ENCODE measurements around the gene BICD2. TPM values are rescaled to one million over a fixed set of nuclear protein-coding genes. Genes with fewer than 3 reads are reported as not detected.
"Not testable (repeated sequence)": the region's sequence is repeated elsewhere in the genome, so short reads cannot be mapped to it uniquely, and the experiment has no call there.

The BICD2 gene
- total RNA-seq = 10 to 100 TPM; 19.2 to 20.5 TPM

GRCh38 chr9:92764381-92764987 lies at the start of gene BICD2:
BICD2 (minus strand) TSS chr9:92764833; CDS start chr9:92764744, 89 bp downstream.
- DNase-seq = no peak
- Mint-ChIP-seq H3K27me3 (no peaks in the 10 kb centered on the region), H3K36me3 (no peaks in the 10 kb centered on the region), H3K9me3 (no peaks in the 10 kb centered on the region), H3K27ac (peak within 1 kb of the TSS; percentile 78), H3K4me3 (peak within 1 kb of the TSS; percentile 92), H3K4me1 (peaks cover 42% of the 10 kb centered on the region)

GRCh38 chr9:92809629-92810326 lies 45.1 kb upstream of the BICD2 start:
- H3K27ac Mint-ChIP-seq, H3K36me3 Mint-ChIP-seq, H3K9me3 Mint-ChIP-seq: not testable (repeated sequence)
- peak; percentile 13 for DNase-seq
- Mint-ChIP-seq H3K4me3 (peak overlapping the region; percentile 85), H3K27me3 (peaks cover 70% of the 10 kb centered on the region), H3K4me1 (peaks cover 13% of the 10 kb centered on the region)

DNA sequence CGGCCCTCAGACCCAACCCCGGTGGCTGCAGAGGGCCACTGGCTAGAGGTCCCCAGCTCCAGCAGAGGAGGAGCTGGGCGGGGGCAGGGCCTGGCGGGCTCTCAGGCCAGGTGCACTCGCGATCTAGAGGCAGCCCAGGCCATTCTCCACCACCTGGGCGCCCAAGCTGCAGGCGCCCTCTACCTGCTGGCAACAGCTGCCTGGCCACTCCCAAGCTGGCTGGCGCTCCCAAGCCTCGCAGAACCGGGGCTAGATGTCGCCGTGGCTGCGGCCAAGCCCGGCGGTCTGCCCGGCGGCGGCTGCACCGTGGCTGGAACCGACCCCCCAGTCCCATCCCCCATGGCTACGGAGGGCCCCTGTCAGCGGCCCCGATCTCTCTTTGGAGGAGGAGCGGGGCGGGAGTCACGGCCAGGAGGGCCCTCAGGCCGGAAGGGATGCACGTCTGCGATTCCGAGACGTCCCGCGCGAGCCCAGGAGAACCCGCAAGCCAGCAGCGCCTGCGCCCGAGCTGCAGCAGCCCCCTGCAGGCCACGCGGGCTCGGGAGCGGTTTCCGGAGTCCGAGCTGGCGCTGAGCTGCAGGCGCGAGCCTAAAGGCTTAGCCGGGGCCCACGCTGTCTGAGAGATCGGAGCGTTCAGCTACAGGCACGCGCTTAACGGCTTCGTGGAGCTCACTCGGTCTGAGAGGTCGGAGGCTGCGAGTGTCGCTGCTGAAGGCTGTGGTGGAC lies 44.3 kb upstream of the BICD2 start:
- Mint-ChIP-seq H3K36me3 (peaks cover 1% of the 10 kb centered on the region), H3K9me3 (no peaks in the 10 kb centered on the region), H3K4me1 (peaks cover 8% of the 10 kb centered on the region), H3K4me3 (peak overlapping the region; percentile 85), H3K27ac (peak overlapping the region; percentile 57), H3K27me3 (peaks cover 64% of the 10 kb centered on the region)
- DNase-seq = peak; percentile 73

DNA sequence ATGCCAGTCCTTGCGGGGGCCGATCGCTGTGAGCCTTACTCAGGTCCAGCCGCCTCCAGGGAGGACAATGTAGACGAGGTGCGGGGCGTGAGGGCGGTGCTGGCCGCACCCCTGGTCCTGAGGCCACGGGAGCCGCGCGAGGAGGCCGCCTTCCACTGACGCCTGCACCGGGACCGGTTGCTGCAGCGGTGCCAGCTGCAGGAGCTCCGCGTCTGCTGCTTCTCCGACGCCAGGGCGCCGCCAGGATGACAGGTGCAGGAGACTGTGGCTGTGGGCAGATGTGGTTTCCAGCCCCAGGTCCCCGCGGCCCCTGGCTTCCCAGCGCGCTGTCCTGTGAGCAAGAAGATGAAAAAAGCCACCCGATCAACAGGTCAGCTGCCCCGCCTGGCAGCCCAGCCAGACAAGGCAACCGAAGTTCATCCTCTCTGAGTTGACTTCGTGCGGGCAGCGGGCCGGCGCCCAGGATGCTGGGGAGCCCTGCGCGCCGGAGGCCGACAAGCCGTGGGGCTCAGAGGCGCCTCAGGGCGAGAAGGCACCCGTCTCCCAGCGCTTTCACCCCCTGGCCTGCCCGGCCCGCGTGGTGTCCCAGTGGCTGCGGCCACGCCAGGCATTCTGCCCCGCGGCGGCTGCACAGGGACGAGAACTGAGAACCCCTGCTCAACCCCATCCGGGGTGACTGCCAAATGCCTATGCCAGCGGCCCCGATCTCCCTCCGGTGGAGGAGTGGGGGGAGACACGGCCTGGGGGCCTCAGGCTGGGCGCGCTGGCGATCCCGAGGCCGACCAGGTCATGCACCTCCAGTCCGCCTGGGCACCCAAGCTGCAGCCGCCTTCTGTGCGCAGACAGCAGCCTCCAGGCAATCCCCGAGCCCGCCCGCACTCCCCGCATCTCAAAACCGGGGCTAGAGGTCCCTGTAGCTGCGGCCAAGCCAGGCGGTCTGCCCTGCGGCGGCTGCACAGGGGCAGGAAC lies 43.4 kb upstream of the BICD2 start:
- Mint-ChIP-seq H3K36me3 (no peaks in the 10 kb centered on the region), H3K9me3 (no peaks in the 10 kb centered on the region), H3K27ac (no peak overlapping the region), H3K4me1 (peaks cover 6% of the 10 kb centered on the region), H3K27me3 (peaks cover 56% of the 10 kb centered on the region), H3K4me3 (peak overlapping the region; percentile 32)
- DNase-seq = peak; percentile 35

DNA sequence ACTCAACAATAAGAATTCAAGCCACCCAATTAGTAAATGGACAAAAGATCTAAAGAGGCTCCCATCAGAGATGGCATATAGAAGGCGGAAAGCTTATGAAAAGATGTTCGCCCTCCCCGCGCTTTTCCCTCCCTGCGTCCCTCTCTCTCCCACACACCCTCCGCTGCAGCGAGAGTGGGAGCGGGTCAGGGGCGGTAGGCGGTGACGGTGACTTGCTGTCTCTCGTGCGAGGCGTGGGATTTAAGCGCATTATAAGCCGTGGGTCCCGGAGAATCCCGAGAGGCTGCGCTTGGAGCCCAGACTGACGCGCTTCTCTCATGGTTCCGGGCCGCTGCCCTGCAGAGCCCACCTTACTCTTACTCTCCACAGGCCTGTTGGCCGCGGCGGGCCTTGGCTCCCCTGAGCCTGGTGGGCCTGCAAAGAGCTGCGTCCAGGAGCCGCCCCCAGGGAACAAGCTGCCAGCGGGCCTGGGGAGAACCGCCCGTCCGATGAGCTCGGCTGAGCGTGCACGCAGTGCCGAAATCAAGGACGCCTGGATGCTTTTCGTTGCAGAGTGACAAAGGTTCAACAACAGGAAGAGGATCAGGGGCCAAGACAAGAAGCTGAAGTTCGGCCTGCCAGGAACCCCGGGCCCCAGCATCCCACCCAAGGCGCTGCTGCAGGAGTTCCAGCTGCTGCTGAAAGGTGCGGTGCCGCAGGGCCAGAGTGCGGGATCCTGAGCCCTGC lies 42.6 kb upstream of the BICD2 start:
- no peak overlapping the region for H3K27ac Mint-ChIP-seq
- H3K4me3 Mint-ChIP-seq = no peak overlapping the region
- no peaks in the 10 kb centered on the region for H3K9me3 Mint-ChIP-seq
- peaks cover 47% of the 10 kb centered on the region for H3K27me3 Mint-ChIP-seq
- H3K36me3 Mint-ChIP-seq = no peaks in the 10 kb centered on the region
- DNase-seq = no peak
- H3K4me1 Mint-ChIP-seq = peaks cover 6% of the 10 kb centered on the region

GRCh38 chr9:92804727-92805126 lies 40.1 kb upstream of the BICD2 start:
- H3K27me3 Mint-ChIP-seq = peaks cover 28% of the 10 kb centered on the region
- H3K9me3 Mint-ChIP-seq = no peaks in the 10 kb centered on the region
- no peak overlapping the region for H3K27ac Mint-ChIP-seq
- DNase-seq = no peak
- H3K36me3 Mint-ChIP-seq = no peaks in the 10 kb centered on the region
- no peak overlapping the region for H3K4me3 Mint-ChIP-seq
- H3K4me1 Mint-ChIP-seq = peaks cover 6% of the 10 kb centered on the region

GRCh38 chr9:92798358-92798757 lies 33.7 kb upstream of the BICD2 start:
- Mint-ChIP-seq H3K27ac (no peak overlapping the region), H3K27me3 (peaks cover 3% of the 10 kb centered on the region), H3K4me3 (no peak overlapping the region), H3K36me3 (no peaks in the 10 kb centered on the region), H3K4me1 (no peaks in the 10 kb centered on the region), H3K9me3 (no peaks in the 10 kb centered on the region)
- DNase-seq = no peak

DNA sequence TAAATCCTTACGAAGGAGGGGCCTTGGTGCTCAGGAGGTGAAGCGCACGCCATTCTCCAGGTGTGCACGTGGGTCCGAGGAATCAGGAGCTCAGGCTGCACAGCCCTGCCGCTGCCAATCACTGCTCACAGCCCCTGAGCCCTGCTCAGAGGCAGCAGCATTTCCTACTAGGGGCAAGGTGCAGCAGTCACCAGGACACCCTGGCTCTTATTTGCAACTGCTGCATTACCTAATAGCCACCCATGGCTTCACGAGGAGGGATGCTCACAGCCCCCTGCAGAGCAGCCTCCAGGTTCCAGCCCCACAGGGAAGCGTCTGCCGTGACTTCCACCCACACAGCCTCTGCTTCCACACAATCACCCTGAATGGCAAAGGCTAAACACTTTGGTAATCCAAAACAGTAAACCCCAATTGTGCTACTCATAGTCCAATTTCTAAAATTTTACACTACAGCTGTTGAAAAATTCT lies 31.7 kb upstream of the BICD2 start:
- H3K27me3 Mint-ChIP-seq = not testable (repeated sequence)

GRCh38 chr9:92795598-92796336 lies 31.1 kb upstream of the BICD2 start:
- Mint-ChIP-seq H3K27ac (no peak overlapping the region), H3K27me3 (peaks cover 3% of the 10 kb centered on the region), H3K9me3 (no peaks in the 10 kb centered on the region), H3K36me3 (no peaks in the 10 kb centered on the region), H3K4me1 (peaks cover 3% of the 10 kb centered on the region), H3K4me3 (no peak overlapping the region)
- DNase-seq = no peak

More for the DNA sequence above, 31.7 kb upstream of the BICD2 start:
- not testable (repeated sequence) for DNase-seq, H3K9me3 Mint-ChIP-seq, H3K36me3 Mint-ChIP-seq, H3K4me1 Mint-ChIP-seq, H3K27ac Mint-ChIP-seq, H3K4me3 Mint-ChIP-seq

DNA sequence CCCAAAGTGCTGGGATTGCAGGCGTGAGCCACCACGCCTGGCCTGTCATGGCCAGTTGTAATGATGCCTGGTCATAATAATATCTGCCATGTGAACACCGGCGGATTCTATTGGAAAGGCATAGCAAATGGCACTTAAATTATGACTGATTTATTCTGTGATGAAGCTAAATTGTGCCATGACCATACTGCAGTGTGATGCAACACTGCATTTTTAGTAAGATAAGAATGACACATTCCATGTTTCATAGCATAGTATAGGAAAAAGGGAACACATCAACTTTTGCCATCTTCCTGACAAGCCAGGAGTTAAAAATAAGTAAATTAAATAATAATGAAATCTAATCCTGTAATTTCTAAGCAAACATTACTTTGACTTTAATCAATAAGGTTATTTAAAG lies 30.4 kb upstream of the BICD2 start:
- no peaks in the 10 kb centered on the region for H3K9me3 Mint-ChIP-seq
- no peak overlapping the region for H3K4me3 Mint-ChIP-seq
- no peak for DNase-seq
- H3K27ac Mint-ChIP-seq = no peak overlapping the region
- no peaks in the 10 kb centered on the region for H3K36me3 Mint-ChIP-seq
- peaks cover 3% of the 10 kb centered on the region for H3K27me3 Mint-ChIP-seq
- peaks cover 3% of the 10 kb centered on the region for H3K4me1 Mint-ChIP-seq

DNA sequence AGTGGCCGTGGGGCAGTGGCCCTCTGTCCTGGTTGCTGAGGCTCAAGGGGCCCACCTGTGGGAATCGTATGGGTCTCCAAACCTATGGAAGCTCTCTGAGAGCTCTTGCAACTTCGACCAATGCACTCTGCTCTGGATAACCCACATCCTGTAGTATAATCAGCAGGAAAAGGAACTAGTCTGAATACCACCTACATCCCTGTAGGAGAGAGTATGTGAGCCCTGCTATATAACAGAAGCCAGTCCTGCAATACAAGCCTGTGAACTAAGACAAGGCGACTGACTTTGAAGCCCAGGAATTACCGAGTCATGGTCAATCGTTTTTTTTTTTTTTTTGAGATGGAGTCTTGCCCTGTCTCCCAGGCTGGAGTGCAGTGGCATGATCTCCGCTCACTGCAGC lies 29.8 kb upstream of the BICD2 start:
- H3K27ac Mint-ChIP-seq = no peak overlapping the region
- peaks cover 3% of the 10 kb centered on the region for H3K4me1 Mint-ChIP-seq
- DNase-seq = no peak
- no peaks in the 10 kb centered on the region for H3K9me3 Mint-ChIP-seq
- H3K36me3 Mint-ChIP-seq = no peaks in the 10 kb centered on the region
- H3K27me3 Mint-ChIP-seq = peaks cover 3% of the 10 kb centered on the region
- H3K4me3 Mint-ChIP-seq = no peak overlapping the region

DNA sequence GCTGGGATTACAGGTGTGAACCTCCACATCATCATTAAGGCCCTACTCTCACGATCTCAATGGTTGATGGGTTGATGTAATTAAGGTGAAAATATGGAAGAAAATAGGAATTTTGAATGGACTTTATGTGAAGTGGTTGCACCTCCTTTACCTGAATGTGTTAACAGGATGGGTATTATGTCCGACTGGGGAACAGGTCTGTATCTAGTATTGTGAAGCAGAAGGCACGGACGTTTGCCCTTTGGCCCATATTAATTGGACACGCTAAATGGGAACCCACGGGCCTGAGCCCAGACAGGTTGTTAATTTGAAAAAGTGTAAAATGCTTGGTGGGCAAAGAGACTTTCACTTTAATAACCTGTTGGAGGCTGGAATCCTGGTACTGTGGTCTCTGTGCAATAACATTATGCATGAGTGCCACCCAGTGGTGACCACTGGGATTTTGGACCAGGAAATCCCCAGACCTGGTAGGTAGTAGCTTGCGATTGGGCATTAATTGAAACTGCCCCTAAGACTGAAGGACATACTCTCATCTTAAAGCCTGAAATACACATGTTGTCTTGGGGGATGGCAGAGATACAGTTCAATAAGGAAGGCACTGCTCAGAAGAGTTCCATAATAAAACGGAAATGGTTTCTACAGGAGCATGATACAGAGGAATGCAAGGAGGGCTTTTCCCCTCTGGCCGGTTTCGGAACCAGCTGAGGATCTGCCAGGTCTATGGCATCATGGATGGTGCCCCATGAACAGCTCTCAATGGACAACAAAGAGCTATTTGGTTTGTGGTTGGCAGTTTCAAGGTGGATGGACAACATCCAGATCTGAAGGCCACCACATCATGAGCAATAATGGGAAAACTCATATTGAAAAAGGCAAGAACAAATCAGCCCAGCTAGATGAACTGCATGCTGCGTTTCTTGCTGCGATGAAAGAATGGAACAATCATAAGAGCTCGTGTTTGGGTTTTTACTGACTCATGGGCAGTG lies 26.2 kb upstream of the BICD2 start:
- H3K4me1 Mint-ChIP-seq = peaks cover 3% of the 10 kb centered on the region
- H3K36me3 Mint-ChIP-seq = no peaks in the 10 kb centered on the region
- DNase-seq = peak; percentile 61
- H3K4me3 Mint-ChIP-seq = no peak overlapping the region
- no peak overlapping the region for H3K27ac Mint-ChIP-seq
- H3K27me3 Mint-ChIP-seq = no peaks in the 10 kb centered on the region
- H3K9me3 Mint-ChIP-seq = no peaks in the 10 kb centered on the region

DNA sequence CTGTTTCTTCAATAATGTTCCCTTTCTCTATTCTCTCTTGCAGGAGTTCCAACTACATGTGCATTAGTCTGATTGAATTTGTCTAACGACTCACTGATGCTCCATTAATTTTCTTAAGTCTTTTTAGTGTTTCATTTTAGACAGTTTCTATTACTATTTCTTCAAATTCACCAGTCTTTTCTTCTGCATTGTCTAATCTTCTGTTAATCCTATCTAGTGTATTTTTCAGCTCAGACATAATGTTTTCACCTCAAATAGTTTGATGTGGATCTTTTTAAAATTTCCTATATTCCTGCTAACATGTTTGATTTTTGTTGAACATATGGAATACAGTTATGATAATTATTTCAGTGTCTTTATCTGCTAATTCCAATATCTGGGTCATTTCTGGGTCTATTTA lies 21.7 kb upstream of the BICD2 start:
- DNase-seq = no peak
- H3K27ac Mint-ChIP-seq = no peak overlapping the region
- H3K9me3 Mint-ChIP-seq = peaks cover 2% of the 10 kb centered on the region
- H3K27me3 Mint-ChIP-seq = no peaks in the 10 kb centered on the region
- H3K36me3 Mint-ChIP-seq = no peaks in the 10 kb centered on the region
- no peak overlapping the region for H3K4me3 Mint-ChIP-seq
- peaks cover 5% of the 10 kb centered on the region for H3K4me1 Mint-ChIP-seq
